Posterior cingulate gyrus (tissue), 11 donors: ENCODE measurements around the gene GRIK3.

ENCODE experiments used
- DNase-seq, 10 donors: peaks; one replicate each; pipeline versions ENCODE4 v3.0.0 to v3.0.0-alpha.2; 2020 to 2021; ENCODE audit warnings: mixed read lengths in 3 of 10
- intact Hi-C: fragments of 100-400 bp; cut with DNase I; formaldehyde crosslinking; loops from one replicate; pipeline ENCODE4 v1.15.1; 2023

Gene GRIK3

GRCh38 chr1:36884801-36885200 lies 149.5 kb downstream of the GRIK3 start:
- intact Hi-C loops, result no loop called here
- no peak for DNase-seq

- intact Hi-C loops, result no loop called here
- DNase-seq, result peak in 1 of 10 donors; percentile 34
Observed at GRCh38 chr1:36884029-36884701, 150.2 kb downstream of the GRIK3 start.

GRCh38 chr1:36883315-36883949 lies 150.9 kb downstream of the GRIK3 start:
- DNase-seq, result peak in 1 of 10 donors; percentile 41
- intact Hi-C loops, result no loop called here

- DNase-seq, result peak in 1 of 10 donors; percentile 22
- intact Hi-C loops, result no loop called here
Observed at GRCh38 chr1:36882536-36883285, 151.6 kb downstream of the GRIK3 start.

GRCh38 chr1:36881541-36881940 lies 152.8 kb downstream of the GRIK3 start:
- intact Hi-C loops, result no loop called here
- DNase-seq, result no peak

GRCh38 chr1:36881068-36881405 lies 153.3 kb downstream of the GRIK3 start:
- DNase-seq, result no peak
- intact Hi-C loops, result no loop called here

- intact Hi-C loops, result no loop called here
- no peak for DNase-seq
Observed at GRCh38 chr1:36880155-36881067, 153.9 kb downstream of the GRIK3 start.

GRCh38 chr1:36879613-36880012 lies 154.7 kb downstream of the GRIK3 start:
- DNase-seq, result no peak
- intact Hi-C loops, result no loop called here

- no peak for DNase-seq
- intact Hi-C loops, result no loop called here
Observed at GRCh38 chr1:36876990-36877389, 157.3 kb downstream of the GRIK3 start.

GRCh38 chr1:36874271-36875060 lies 159.8 kb downstream of the GRIK3 start:
- DNase-seq, result peak in 1 of 10 donors; percentile 38
- intact Hi-C loops, result no loop called here

- intact Hi-C loops, result no loop called here
- DNase-seq, result peak in 1 of 10 donors; percentile 16
Observed at GRCh38 chr1:36872858-36873257, 161.5 kb downstream of the GRIK3 start.

GRCh38 chr1:36872126-36872754 lies 162.1 kb downstream of the GRIK3 start:
- intact Hi-C loops, result no loop called here
- peak in 2 of 10 donors; percentile 60 to 74 for DNase-seq

- DNase-seq, result peak in 9 of 10 donors; percentile 26 to 96 (median 73)
- intact Hi-C loops, result no loop called here
Observed at GRCh38 chr1:36871146-36871971, 163.0 kb downstream of the GRIK3 start.

GRCh38 chr1:36869826-36870225 lies 164.5 kb downstream of the GRIK3 start:
- DNase-seq, result peak in 2 of 10 donors; percentile 27 to 34
- intact Hi-C loops, result no loop called here

GRCh38 chr1:36869054-36869453 lies 165.3 kb downstream of the GRIK3 start:
- intact Hi-C loops, result no loop called here
- DNase-seq, result peak in 3 of 10 donors; percentile 49 to 55 (median 52)

GRCh38 chr1:36867575-36867974 lies 166.7 kb downstream of the GRIK3 start:
- peak in 2 of 10 donors; percentile 4 to 20 for DNase-seq
- intact Hi-C loops, result no loop called here

- peak in 1 of 10 donors; percentile 8 for DNase-seq
- intact Hi-C loops, result no loop called here
Observed at GRCh38 chr1:36866169-36866814, 168.0 kb downstream of the GRIK3 start.

GRCh38 chr1:36865602-36865900 lies 168.8 kb downstream of the GRIK3 start:
- DNase-seq, result peak in 1 of 10 donors; percentile 49
- intact Hi-C loops, result no loop called here
